GM12864 (cell line): ENCODE results near the gene CACNA1D.
A peak's percentile ranks its signal among the peaks of the same experiment; 100 is the strongest.

Source experiments
- DNase-seq: peaks from one replicate; pipeline ENCODE4 v3.0.0-alpha.2; 2011; ENCODE audit warnings: low read depth
- H3K4me3 ChIP-seq: 2 replicates; pipeline ENCODE4 v1.5.1; 2011; ENCODE audit warnings: mild to moderate bottlenecking, low read depth, low read length, control low read depth
- CTCF ChIP-seq: IDR thresholded peaks from 2 replicates; pipeline ENCODE4 v1.5.1; 2011; ENCODE audit warnings: low read depth, mild to moderate bottlenecking, moderate library complexity, low read length, control low read depth, inconsistent platforms; ENCODE audit errors: missing control alignments

Gene CACNA1D

GRCh38 chr3:53812434-53812833 lies 318.0 kb downstream of the CACNA1D start:
- DNase-seq = no peak
- H3K4me3 ChIP-seq = no peak overlapping the region
- TF ChIP-seq CTCF = peak; percentile 8

- no peak for TF ChIP-seq CTCF
- H3K4me3 ChIP-seq = no peak overlapping the region
- no peak for DNase-seq
These were observed 318.8 kb downstream of the CACNA1D start for GRCh38 chr3:53813229-53813628.

DNA sequence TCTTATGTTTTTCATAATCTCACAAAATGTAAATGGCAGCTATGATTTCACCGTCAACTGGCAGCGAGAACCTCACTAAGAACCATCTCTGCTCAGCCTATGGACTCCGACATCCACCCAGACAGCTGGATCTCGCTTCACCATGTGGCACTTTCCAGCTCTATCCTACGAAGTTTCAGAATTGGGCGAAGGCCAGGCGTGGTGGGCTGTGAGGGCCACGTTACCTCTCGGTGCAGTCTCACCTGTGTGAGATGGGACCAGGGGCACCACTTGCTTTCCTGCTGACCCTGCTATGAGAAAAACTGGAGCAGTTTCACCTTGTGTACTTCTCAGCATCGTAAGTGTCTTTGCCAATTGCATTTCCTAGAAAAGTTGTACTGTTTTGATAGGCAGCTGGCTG lies 319.5 kb downstream of the CACNA1D start:
- TF ChIP-seq CTCF = no peak
- no peak overlapping the region for H3K4me3 ChIP-seq
- no peak for DNase-seq

DNA sequence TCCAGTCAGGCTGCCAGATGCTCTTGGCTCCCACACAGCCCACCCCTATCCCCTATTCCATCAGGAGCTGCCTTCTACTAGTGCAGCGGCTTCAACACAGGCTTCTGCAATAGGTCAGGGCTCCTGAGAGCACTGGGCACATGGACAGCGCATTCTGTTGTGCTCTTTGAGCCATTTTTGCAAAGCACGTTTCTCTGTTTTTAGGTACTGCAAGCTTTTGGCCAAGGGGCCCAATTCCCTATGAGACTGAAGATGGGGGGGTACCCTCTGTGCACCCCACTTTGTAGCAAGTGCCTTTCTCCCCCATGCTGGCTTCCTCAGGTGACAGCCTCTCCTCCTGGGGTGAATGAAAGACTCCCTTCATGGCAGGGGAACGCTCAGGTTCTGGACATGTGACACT lies 320.7 kb downstream of the CACNA1D start:
- no peak overlapping the region for H3K4me3 ChIP-seq
- DNase-seq = no peak
- TF ChIP-seq CTCF = no peak

- DNase-seq = no peak
- no peak overlapping the region for H3K4me3 ChIP-seq
- TF ChIP-seq CTCF = no peak
These were observed 321.2 kb downstream of the CACNA1D start for GRCh38 chr3:53815651-53816050.

- TF ChIP-seq CTCF = no peak
- H3K4me3 ChIP-seq = no peak overlapping the region
- no peak for DNase-seq
These were observed 322.0 kb downstream of the CACNA1D start for GRCh38 chr3:53816425-53816824.

- DNase-seq = no peak
- no peak overlapping the region for H3K4me3 ChIP-seq
- no peak for TF ChIP-seq CTCF
These were observed 322.8 kb downstream of the CACNA1D start for GRCh38 chr3:53817211-53817610.
